Measurements from ENCODE around the gene HMGN4.

HMGN4 gene

DNA sequence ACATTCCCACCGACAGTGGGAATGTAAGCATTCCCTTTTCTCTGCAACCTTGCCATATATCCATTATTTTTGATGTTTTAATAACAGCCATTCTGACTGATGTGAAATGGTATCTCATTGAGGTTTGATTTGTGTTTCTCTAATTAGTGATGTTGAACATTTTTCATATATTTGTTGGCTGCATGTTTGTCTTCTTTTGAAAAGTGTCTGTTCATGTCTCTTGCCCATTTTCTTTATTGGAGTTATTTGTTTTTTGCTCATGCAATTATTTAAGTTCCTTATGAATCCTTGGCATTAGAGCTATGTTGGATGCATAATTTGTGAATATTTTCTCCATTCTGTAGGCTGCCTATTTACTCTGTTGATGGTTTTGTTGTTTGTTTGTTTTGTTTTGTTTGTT, 40.6 kb downstream of the HMGN4 start:
- no peak for DNase-seq (ENCODE audit: extremely low spot score)
- ChIA-PET CTCF (interaction anchor here (1.0 to 20.8 kb wide), 3 partner anchors 9 to 15 kb away, joined by 3 to 280 read pairs (median 4); partner anchors contain the start of gene ABT1), POLR2A (no interaction called here)
- TF ChIP-seq, protein P1, sequence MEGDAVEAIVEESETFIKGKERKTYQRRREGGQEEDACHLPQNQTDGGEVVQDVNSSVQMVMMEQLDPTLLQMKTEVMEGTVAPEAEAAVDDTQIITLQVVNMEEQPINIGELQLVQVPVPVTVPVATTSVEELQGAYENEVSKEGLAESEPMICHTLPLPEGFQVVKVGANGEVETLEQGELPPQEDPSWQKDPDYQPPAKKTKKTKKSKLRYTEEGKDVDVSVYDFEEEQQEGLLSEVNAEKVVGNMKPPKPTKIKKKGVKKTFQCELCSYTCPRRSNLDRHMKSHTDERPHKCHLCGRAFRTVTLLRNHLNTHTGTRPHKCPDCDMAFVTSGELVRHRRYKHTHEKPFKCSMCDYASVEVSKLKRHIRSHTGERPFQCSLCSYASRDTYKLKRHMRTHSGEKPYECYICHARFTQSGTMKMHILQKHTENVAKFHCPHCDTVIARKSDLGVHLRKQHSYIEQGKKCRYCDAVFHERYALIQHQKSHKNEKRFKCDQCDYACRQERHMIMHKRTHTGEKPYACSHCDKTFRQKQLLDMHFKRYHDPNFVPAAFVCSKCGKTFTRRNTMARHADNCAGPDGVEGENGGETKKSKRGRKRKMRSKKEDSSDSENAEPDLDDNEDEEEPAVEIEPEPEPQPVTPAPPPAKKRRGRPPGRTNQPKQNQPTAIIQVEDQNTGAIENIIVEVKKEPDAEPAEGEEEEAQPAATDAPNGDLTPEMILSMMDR (IDR thresholded peaks at IDR 0.05; ENCODE audit: control extremely low read depth, extremely low read depth, low read depth, missing control alignments) = no peak

DNA sequence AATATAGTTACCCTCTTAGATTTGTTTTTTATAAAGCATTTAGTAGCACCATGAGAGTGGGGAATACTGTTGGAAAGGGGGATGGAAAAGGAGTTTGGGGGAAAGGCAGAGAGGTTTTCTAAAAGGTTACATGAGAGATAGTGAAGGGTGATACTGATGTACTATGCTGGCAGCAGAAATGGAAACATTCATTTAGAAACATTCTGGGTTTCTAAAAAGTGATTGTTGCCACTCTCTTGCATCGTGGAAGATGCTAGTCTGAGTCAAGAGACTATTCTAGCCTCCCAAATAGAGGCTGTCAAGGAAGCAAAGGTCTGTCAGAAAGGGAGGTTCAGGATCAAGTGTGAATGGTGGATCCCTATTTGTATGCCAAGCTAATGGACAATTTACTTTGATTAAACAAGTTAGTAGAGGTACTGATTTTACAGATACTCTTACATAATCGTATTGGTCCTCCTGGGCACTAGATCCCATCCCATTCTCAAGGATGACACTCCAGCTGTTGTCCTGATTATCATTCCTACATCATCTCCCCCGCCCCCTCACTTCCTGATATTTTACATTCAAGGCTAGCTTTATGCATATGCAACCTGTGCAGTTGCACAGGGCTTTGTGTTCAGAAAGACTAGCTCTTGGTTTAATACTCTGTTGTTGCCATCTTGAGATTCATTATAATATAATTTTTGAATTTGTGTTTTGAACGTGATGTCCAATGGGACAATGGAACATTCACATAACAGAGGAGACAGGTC, 43.2 kb downstream of the HMGN4 start:
- POLR2A ChIA-PET = interaction anchor here (0.6 kb wide), 1 partner anchor 478 kb away, joined by 3 read pairs; no protein-coding TSS in a partner anchor
- DNase-seq (ENCODE audit: extremely low spot score) = no peak
- TF ChIP-seq, protein P1 (IDR thresholded peaks at IDR 0.05; ENCODE audit: control extremely low read depth, extremely low read depth, low read depth, missing control alignments) = no peak
- CTCF ChIA-PET = interaction anchor here (0.9 to 20.8 kb wide), 3 partner anchors 12 to 13 kb away, joined by 3 to 280 read pairs (median 3); partner anchors contain the start of gene ABT1

DNA sequence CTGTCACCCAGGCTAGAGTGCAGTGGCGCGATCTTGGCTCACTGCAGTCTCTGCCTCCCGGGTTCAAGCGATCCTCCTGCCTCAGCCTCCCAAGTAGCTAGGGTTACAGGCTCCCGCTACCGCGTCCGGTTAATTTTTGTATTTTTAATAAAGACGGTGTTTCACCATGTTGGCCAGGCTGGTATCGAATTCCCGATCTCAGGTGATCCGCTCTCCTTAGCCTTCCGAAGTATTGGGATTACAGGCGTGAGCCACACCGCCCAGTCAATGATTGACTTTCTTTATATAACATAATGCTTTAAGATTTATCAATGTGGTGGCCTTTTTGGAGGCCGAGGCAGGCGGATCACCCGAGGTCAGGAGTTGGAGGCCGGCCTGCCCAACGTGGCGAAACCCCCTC, 50.8 kb downstream of the HMGN4 start:
- ChIA-PET CTCF (interaction anchor here (0.8 to 1.6 kb wide), 3 partner anchors 12 to 247 kb away, joined by 3 read pairs; no protein-coding TSS in a partner anchor), POLR2A (no interaction called here)
- DNase-seq (ENCODE audit: extremely low spot score) = no peak
- TF ChIP-seq, protein P1 (IDR thresholded peaks at IDR 0.05; ENCODE audit: control extremely low read depth, extremely low read depth, low read depth, missing control alignments) = no peak

DNA sequence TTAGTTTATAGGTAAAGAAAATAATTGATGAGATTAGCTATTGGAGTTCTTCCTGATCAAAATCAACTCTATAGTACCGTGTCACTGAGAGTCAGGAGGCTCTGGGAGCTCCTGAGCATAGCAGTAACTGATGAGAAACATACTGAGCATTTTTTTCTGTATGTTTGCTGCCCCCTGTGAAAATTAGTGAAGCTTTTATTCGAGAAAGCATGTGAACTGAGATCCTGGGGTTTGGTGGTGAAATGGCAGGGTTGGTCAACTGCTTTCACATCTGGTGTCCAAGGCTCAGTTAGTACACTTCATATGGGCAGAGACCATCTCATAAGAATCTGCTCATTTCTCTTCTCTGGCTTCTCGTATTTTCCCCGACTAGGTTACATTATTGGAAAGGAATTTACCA, 54.5 kb downstream of the HMGN4 start:
- ChIA-PET CTCF (interaction anchor here (1.4 to 6.4 kb wide), 3 partner anchors 15 to 251 kb away, joined by 3 to 280 read pairs (median 8); no protein-coding TSS in a partner anchor), POLR2A (no interaction called here)
- TF ChIP-seq, protein P1 (IDR thresholded peaks at IDR 0.05; ENCODE audit: control extremely low read depth, extremely low read depth, low read depth, missing control alignments) = no peak
- DNase-seq (ENCODE audit: extremely low spot score) = no peak

DNA sequence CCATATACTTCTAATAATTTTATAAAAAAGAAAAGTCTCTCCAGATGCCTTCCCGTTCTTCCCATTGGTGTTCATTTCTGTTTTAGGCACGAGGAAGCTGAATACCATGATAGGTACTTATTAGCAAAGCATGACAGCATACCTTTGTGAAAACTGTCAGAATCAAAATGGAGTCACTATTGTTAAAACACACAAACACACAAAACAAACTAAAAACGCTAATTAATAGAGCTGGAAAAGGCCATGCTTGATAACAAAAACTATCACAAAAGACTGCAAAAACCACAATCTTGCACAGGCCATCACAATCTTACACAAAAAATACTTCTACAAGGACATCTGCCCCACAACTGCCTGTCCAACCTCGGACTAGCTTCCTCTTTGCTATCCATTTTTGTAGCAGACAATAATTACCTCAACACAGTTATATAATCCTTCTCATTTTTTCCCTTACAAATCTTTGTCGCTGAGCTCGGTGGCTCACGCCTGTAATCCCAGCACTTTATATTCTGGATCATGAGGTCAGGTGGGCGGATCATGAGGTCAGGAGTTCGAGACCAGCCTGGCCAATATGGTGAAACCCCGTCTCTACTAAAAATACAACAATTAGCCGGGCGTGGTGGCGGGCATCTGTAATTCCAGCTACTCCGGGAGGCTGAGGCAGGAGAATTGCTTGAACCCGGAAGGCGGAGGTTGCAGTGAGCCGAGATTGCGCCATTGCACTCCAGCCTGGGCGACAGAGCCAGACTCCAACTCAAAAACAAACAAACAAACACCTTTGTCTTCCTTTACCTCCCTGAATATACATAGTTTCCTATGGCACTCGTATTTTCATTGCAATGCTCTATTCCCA, 55.3 kb downstream of the HMGN4 start:
- DNase-seq (ENCODE audit: extremely low spot score) = no peak
- TF ChIP-seq, protein P1 (IDR thresholded peaks at IDR 0.05; ENCODE audit: control extremely low read depth, extremely low read depth, low read depth, missing control alignments) = no peak
- POLR2A ChIA-PET = interaction anchor here (1.2 kb wide), 1 partner anchor 377 kb away, joined by 3 read pairs; a partner anchor contains a TSS
- CTCF ChIA-PET = interaction anchor here (1.0 to 6.4 kb wide), 5 partner anchors 16 to 284 kb away, joined by 3 to 280 read pairs (median 9); no protein-coding TSS in a partner anchor

DNA sequence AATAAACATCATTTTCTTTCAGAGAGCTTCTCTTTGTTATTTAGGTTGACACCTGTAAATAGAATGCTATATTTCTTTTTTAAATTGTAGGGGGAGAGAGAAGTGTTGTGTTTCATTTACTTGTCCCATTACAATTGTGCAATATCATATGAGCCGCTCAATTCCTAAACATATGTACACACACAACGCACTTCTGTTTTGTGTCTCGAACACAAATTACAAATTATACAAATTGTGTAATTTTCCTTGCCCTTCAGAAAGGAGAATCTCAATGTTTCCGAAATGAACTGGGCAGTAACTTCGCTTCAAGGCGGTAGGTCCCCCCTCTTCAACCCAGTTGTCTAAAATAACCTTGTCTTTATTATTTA, 55.9 kb downstream of the HMGN4 start:
- no peak for DNase-seq (ENCODE audit: extremely low spot score)
- TF ChIP-seq, protein P1 (IDR thresholded peaks at IDR 0.05; ENCODE audit: control extremely low read depth, extremely low read depth, low read depth, missing control alignments) = no peak

More for the DNA sequence above, 55.9 kb downstream of the HMGN4 start:
- POLR2A ChIA-PET = interaction anchor here (1.2 kb wide), 1 partner anchor 378 kb away, joined by 3 read pairs; a partner anchor contains a TSS
- CTCF ChIA-PET = interaction anchor here (1.0 to 6.4 kb wide), 8 partner anchors 16 to 422 kb away, joined by 3 to 280 read pairs (median 6); no protein-coding TSS in a partner anchor
